AG04449 (cell line): Measurements from ENCODE around the gene FASN.
A peak's percentile ranks its signal among the peaks of the same experiment; 100 is the strongest.

ENCODE experiments used
- CTCF ChIA-PET: fragments of 350-600 bp; formaldehyde crosslinking; extraction: SDS; loops from one replicate; lab custom pipeline; 2021; ENCODE audit warnings: antibody characterized with exemption; lab: Yijun Ruan, JAX
- POLR2A ChIA-PET: fragments of 400-600, 350-600 bp; formaldehyde crosslinking; extraction: SDS; loops from one replicate; lab custom pipeline; 2020; ENCODE audit warnings: antibody characterized with exemption, inconsistent platforms; lab: Yijun Ruan, JAX
- DNase-seq: peaks from one replicate; pipeline ENCODE4 v3.0.0-alpha.2; 2010; ENCODE audit warnings: low read depth, low spot score
- H3K4me3 ChIP-seq: 2 replicates; pipeline ENCODE4 v1.5.1; 2011; ENCODE audit warnings: low read depth, mild to moderate bottlenecking, control low read depth, low read length
- TF ChIP-seq, protein P1 (sequence below): IDR thresholded peaks from one replicate; pipeline ENCODE4 v1.5.1; 2011; ENCODE audit warnings: mild to moderate bottlenecking, moderate library complexity, low read length, control low read depth, inconsistent platforms; ENCODE audit not compliant: insufficient read depth; ENCODE audit errors: missing control alignments

Gene FASN

DNA sequence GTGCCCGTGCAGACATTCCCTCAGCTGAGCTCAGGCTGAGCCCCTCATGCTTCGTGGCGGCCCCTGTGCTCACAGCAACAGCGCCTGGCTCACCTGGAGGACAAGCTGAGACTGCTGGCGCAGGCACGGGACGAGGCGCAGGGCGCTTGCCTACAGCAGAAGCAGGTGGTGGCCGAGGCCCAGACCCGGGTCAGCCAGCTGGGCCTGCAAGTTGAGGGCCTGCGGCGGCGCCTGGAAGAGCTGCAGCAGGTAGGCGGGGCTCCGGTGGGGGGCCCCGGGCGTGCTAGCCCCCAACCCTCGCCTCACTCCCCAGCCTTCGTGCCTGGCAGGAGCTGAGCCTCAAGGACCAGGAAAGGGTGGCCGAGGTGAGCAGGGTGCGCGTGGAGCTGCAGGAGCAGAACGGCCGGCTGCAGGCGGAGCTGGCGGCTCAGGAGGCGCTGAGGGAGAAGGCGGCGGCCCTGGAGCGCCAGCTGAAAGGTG is 68.0 kb downstream of the FASN start:
- TF ChIP-seq, protein P1, sequence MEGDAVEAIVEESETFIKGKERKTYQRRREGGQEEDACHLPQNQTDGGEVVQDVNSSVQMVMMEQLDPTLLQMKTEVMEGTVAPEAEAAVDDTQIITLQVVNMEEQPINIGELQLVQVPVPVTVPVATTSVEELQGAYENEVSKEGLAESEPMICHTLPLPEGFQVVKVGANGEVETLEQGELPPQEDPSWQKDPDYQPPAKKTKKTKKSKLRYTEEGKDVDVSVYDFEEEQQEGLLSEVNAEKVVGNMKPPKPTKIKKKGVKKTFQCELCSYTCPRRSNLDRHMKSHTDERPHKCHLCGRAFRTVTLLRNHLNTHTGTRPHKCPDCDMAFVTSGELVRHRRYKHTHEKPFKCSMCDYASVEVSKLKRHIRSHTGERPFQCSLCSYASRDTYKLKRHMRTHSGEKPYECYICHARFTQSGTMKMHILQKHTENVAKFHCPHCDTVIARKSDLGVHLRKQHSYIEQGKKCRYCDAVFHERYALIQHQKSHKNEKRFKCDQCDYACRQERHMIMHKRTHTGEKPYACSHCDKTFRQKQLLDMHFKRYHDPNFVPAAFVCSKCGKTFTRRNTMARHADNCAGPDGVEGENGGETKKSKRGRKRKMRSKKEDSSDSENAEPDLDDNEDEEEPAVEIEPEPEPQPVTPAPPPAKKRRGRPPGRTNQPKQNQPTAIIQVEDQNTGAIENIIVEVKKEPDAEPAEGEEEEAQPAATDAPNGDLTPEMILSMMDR, result no peak
- H3K4me3 ChIP-seq, result peak overlapping the region; percentile 15; the same call in 1 of the 2 replicates
- ChIA-PET CTCF (interaction anchor here (0.7 to 4.2 kb wide), 47 partner anchors 9 to 385 kb away, joined by 3 to 94 read pairs (median 4); partner anchors contain the start of genes MAFG, NOTUM, SIRT7 and SLC16A3), POLR2A (interaction anchor here (0.6 to 1.8 kb wide), 5 partner anchors 20 to 212 kb away, joined by 3 to 6 read pairs (median 4); partner anchors contain the start of genes FASN and SLC16A3)
- no peak for DNase-seq

DNA sequence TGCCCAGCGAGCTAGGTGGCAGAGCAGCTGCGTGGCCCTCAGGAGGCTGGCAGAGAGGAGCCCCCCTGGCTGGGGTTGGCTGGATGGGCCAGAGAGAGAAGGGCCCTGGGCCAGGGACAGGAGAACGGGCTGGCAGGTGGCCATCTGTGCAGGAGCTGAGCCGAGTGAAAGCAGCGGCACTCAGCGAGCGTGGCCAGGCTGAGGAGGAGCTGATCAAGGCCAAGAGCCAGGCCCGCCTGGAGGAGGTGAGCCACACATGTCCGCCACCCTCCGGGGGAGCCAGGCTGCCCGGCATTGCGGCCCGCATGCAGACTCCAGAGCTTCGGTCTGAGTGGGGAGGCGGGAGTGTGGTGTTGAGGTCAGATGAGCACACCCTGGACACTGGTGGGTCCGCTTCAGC is 68.6 kb downstream of the FASN start:
- H3K4me3 ChIP-seq, result no peak overlapping the region
- no peak for DNase-seq
- ChIA-PET POLR2A (interaction anchor here (1.0 to 1.5 kb wide), 2 partner anchors 21 to 69 kb away, joined by 3 to 4 read pairs; partner anchors contain the start of gene FASN), CTCF (interaction anchor here (0.8 to 4.2 kb wide), 19 partner anchors 9 to 292 kb away, joined by 3 to 94 read pairs (median 8); partner anchors contain the start of gene NOTUM)
- TF ChIP-seq, protein P1, result no peak

DNA sequence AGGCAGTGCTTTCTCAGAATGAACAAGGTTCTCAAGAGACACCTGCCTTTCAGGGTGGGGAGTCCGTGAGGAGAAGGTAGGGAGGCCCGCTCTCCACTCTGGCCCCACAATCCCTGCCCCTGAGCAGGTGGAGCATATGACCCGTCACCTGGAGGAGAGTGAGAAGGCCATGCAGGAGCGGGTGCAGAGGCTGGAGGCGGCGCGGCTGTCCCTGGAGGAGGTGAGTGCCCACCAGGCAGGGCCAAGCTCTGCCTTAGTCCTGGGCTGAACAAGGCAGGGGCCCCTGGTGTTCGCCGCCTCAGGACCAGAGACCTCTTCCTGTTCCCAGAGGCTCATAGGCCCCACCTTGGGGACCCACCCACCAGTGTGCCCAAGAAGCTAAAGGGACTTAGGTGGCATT is 69.1 kb downstream of the FASN start:
- no peak for DNase-seq
- H3K4me3 ChIP-seq, result no peak overlapping the region
- CTCF ChIA-PET, result interaction anchor here (1.2 to 4.2 kb wide), 11 partner anchors 9 to 203 kb away, joined by 3 to 94 read pairs (median 12); partner anchors contain the start of genes DCXR and NOTUM
- POLR2A ChIA-PET, result no interaction called here
- TF ChIP-seq, protein P1, result no peak
